Activated gamma-delta T cell (primary cell): ENCODE results near the gene PLEKHG4.

Experiments
- DNase-seq: peaks from one replicate; lab custom pipeline; 2025; lab: John Stamatoyannopoulos, UW

The PLEKHG4 gene

GRCh38 chr16:67245674-67246080 lies 33.7 kb upstream of the PLEKHG4 start:
- DNase-seq: no peak

- peak; percentile 52 for DNase-seq
Measured at GRCh38 chr16:67246081-67246755, 33.1 kb upstream of the PLEKHG4 start.

- DNase-seq: no peak
Measured at GRCh38 chr16:67246756-67247191, 32.6 kb upstream of the PLEKHG4 start.

GRCh38 chr16:67247192-67248072 lies 31.9 kb upstream of the PLEKHG4 start, which contains the start of gene FHOD1:
TSS of gene FHOD1 (minus strand) at chr16:67247481. CDS start at chr16:67247410, 71 bp downstream.
- DNase-seq: peak; percentile 94

DNA sequence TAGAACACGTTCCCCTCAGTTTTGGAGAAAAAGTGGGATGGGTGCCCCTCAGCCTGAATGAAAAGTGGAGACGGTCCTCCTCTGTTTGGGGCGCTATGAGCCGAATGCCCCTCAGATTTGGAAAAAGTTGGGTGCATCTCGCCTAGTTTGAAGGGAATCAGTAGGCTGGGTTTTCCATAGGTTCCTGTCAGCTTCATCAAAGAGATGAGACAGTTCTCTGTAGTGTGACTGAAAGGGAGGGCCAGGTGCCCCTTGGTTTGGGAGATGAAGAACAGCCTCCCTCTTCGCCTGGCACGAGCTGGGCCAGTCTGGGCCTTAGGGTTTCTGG lies 31.3 kb upstream of the PLEKHG4 start:
- no peak for DNase-seq

DNA sequence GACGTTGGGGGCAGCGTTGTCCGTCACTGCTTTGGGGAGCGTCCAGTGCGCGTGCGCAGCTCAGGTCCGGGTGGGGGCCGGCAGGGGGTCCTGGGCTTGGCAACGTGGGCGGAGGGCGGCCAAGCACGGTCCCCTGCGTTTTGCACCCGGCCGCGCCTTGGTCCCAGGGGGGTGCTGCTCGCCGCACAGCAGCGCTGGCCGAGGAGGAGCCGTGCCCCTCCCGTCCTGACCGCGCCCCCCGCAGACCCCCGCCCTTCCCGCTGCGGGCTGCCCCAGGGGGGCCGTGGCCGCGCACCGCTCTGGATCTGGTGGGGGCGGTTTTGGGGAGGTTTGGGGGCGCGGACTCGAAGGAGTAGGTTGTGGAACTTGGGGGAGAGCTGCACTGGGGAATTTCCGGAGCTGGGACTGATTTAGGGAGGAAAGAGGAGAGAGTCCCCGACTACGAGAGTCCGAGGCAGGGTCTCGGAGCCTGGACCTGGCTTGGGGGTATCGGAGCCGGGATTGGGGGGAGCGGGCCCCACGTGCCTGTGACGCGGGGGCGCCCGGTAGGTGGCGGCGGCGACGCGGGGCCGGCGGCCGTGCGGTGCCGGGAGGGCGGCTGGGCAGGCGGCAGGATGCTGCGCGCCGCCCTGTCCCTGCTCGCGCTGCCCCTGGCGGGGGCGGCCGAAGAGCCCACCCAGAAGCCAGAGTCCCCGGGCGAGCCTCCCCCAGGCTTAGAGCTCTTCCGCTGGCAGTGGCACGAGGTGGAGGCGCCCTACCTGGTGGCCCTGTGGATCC lies 30.7 kb upstream of the PLEKHG4 start, which contains the start of gene SLC9A5:
TSS of gene SLC9A5 (plus strand) at position 579 of the 777 bp plus-strand sequence. CDS start at position 615, 36 bp downstream.
- peak; percentile 25 for DNase-seq

GRCh38 chr16:67249178-67250044 lies 29.9 kb upstream of the PLEKHG4 start:
- no peak for DNase-seq

DNA sequence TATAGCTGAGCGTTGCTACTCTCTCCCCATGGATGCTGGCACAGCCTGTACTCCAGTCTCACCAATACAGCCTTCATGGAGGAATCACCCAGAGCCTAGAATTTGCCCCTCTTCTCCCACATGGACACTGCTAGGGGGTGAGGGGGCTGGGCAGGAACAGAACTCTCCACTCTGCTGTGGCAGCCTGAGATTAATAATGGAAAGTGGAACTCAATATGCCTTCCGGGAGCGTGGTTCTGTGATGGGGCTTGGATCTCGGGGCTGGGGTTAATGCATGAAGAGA lies 29.3 kb upstream of the PLEKHG4 start:
- DNase-seq: no peak

DNA sequence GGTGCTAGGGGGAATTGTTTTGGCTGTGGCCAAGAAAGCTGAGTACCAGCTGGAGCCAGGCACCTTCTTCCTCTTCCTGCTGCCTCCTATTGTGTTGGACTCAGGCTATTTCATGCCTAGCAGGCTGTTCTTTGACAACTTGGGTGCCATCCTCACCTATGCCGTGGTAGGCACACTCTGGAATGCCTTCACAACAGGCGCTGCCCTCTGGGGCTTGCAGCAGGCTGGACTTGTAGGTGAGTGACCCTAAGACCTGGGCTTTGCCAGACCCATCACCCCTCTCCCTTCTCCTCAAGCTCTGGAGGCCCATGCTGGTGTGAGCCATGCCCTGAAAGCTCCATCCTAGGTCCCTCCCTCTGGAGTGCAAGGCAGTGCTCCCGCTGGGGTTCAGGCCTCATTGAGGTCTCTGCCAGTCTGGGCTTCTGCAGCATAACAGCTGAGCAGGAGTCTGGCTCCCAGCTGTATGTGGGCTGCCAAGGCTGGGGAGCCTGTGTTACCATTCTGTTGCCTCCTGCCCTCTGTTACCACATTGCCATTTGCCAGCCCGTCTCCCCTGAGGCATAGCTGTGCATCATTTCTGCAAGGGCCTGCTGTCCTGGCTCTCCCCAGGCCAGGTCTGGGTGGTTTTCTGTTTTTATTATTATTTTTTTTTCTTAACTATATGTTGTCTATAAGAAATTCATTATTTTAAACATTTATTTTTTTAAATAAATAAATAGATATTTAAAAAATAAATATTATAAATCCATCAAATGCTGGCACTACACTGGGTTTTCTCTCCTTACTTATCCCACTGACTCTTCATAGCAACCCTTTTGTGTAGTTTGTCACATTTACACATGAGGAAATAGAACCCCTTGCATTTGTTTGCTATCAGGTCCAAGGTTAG lies 26.5 kb upstream of the PLEKHG4 start:
- no peak for DNase-seq

- no peak for DNase-seq
Measured at GRCh38 chr16:67254801-67255552, 24.4 kb upstream of the PLEKHG4 start.

DNA sequence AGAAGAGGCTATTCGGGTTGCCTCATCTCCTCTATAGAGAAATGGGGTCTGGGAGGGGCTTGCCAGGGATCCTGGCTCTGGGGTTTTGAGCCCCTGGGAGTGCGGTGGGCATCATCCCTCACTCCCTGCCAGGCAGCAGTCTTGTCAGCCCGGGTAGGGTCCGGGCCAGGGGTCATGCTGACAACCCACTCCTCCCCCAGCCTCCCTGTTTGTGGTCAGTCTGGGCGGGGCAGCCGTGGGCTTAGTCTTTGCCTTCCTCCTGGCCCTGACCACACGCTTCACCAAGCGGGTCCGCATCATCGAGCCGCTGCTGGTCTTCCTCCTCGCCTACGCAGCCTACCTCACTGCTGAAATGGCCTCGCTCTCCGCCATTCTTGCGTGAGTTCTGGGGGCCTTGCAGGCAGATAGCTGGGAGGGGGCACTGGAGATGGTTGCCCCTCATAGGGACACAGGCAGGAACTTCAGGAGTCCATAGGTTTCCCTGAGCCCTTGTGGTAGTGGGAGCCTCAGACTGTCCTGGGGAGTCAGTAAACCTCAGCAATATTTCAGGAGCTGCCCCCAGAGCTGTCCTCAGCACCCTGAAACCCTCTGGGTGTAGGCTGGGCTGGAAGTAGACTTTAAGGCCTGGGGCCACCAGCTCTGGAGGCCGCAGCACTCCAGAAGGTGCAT lies 23.6 kb upstream of the PLEKHG4 start:
- DNase-seq: no peak

GRCh38 chr16:67256701-67257230 lies 22.6 kb upstream of the PLEKHG4 start:
- no peak for DNase-seq

- no peak for DNase-seq
Measured at GRCh38 chr16:67257486-67258160, 21.7 kb upstream of the PLEKHG4 start.

GRCh38 chr16:67258161-67258835 lies 21.0 kb upstream of the PLEKHG4 start:
- DNase-seq: no peak

DNA sequence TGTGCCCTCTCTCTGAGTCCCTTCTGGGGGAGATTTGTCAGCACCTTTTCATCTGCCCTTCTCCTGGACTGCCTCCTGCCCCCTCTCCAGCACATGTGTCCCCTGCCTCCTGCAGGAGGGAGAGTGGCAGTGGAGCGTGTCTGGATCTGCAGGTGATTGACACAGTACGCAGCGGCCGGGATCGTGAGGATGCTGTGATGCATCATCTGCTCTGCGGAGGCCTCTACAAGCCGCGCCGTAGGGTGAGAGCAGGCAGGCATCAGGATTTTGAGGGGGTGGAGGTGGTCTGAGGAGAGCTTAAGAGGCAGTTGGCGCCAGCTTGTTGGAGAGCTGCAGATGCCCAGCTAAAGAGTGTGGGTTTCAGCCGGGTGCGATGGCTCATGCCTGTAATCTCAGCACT lies 19.6 kb upstream of the PLEKHG4 start:
- no peak for DNase-seq

GRCh38 chr16:67260426-67261063 lies 18.8 kb upstream of the PLEKHG4 start:
- DNase-seq: no peak

GRCh38 chr16:67263201-67263600 lies 16.1 kb upstream of the PLEKHG4 start:
- DNase-seq: no peak
